ENCODE measurements around the gene DAPK1.

DNA sequence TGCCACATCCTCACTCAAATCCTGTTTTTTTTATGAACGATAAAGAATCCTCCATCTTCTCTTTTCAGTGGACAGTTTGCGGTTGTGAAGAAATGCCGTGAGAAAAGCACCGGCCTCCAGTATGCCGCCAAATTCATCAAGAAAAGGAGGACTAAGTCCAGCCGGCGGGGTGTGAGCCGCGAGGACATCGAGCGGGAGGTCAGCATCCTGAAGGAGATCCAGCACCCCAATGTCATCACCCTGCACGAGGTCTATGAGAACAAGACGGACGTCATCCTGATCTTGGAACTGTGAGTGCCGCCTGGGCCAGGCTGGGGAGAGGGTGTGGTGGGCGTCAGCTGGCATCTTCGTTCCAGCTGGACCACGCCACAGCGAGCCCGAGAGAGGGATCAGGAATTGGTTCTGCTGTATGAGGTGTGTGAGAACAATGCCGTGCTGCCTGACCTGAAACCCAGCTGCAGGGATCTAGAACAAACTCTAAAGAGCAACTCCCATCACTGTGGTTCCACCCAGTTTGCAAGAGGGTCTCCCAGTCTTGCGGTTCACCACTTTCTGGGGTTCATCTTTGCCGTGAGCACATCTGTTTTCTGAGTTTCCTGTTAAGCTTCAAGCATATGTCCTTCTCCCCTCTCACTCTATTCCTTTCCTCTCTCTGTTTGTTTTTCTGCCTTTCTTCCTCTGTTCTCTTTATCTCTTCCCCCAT is 107.4 kb downstream of the DAPK1 start:
- TF ChIP-seq, protein P1, sequence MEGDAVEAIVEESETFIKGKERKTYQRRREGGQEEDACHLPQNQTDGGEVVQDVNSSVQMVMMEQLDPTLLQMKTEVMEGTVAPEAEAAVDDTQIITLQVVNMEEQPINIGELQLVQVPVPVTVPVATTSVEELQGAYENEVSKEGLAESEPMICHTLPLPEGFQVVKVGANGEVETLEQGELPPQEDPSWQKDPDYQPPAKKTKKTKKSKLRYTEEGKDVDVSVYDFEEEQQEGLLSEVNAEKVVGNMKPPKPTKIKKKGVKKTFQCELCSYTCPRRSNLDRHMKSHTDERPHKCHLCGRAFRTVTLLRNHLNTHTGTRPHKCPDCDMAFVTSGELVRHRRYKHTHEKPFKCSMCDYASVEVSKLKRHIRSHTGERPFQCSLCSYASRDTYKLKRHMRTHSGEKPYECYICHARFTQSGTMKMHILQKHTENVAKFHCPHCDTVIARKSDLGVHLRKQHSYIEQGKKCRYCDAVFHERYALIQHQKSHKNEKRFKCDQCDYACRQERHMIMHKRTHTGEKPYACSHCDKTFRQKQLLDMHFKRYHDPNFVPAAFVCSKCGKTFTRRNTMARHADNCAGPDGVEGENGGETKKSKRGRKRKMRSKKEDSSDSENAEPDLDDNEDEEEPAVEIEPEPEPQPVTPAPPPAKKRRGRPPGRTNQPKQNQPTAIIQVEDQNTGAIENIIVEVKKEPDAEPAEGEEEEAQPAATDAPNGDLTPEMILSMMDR (IDR thresholded peaks at IDR 0.05), result no peak
- TF ChIP-seq POLR2AphosphoS5 (IDR thresholded peaks at IDR 0.05) (no peak), EP300 (IDR thresholded peaks at IDR 0.05) (no peak)

Measured in suprapubic skin (tissue), 4 donors.